ENCODE results near the gene DGCR6L. TPM values are rescaled to one million over a fixed set of nuclear protein-coding genes. Genes with fewer than 3 reads are reported as not detected.
"Not testable (repeated sequence)": the region's sequence is repeated elsewhere in the genome, so short reads cannot be mapped to it uniquely, and the experiment has no call there.

DGCR6L gene
- total RNA-seq, 1 donor from 2014 or later = 35.8 TPM

GRCh38 chr22:20285473-20286311 is 34.2 kb downstream of the DGCR6L start:
- peak; percentile 78 for TF ChIP-seq CTCF (IDR thresholded peaks at IDR 0.05)

GRCh38 chr22:20284471-20285086 is 35.3 kb downstream of the DGCR6L start:
- ATAC-seq (no peak), DNase-seq (no peak)
- TF ChIP-seq CTCF (IDR thresholded peaks at IDR 0.05) = no peak
- Histone ChIP-seq H3K4me1 (no peaks in the 10 kb centered on the region), H3K4me3 (no peak overlapping the region), H3K36me3 (no peaks in the 10 kb centered on the region), H3K27ac (no peak overlapping the region), H3K27me3 (no peaks in the 10 kb centered on the region), H3K9me3 (no peaks in the 10 kb centered on the region)
- intact Hi-C loops (cut with DNase I) = loop anchor here (5.0 kb wide), 1 partner anchor 127 kb away; no protein-coding TSS in a partner anchor

More at GRCh38 chr22:20285473-20286311, 34.2 kb downstream of the DGCR6L start:
- not testable (repeated sequence) for H3K4me3 ChIP-seq, H3K4me1 ChIP-seq, H3K9me3 ChIP-seq, H3K27ac ChIP-seq, H3K36me3 ChIP-seq, H3K27me3 ChIP-seq
- DNase-seq (peak; percentile 85), ATAC-seq (peak; percentile 90)
- intact Hi-C loops (cut with DNase I) = loop anchor here (5.0 kb wide), 1 partner anchor 128 kb away; no protein-coding TSS in a partner anchor

- no peaks in the 10 kb centered on the region for H3K27me3 ChIP-seq
- H3K4me1 ChIP-seq = no peaks in the 10 kb centered on the region
- no peaks in the 10 kb centered on the region for H3K36me3 ChIP-seq
- H3K27ac ChIP-seq = no peak overlapping the region
- intact Hi-C loops (cut with DNase I) = no loop called here
- TF ChIP-seq CTCF (IDR thresholded peaks at IDR 0.05) = no peak
- no peak for DNase-seq
- H3K4me3 ChIP-seq = no peak overlapping the region
- H3K9me3 ChIP-seq = no peaks in the 10 kb centered on the region
- ATAC-seq = no peak
Observed at GRCh38 chr22:20283674-20284066, 36.2 kb downstream of the DGCR6L start.

- TF ChIP-seq CTCF (IDR thresholded peaks at IDR 0.05) = no peak
- no peaks in the 10 kb centered on the region for H3K36me3 ChIP-seq
- no peaks in the 10 kb centered on the region for H3K27me3 ChIP-seq
- H3K9me3 ChIP-seq = no peaks in the 10 kb centered on the region
- H3K4me3 ChIP-seq = no peak overlapping the region
- H3K4me1 ChIP-seq = no peaks in the 10 kb centered on the region
- no peak for ATAC-seq
- DNase-seq = no peak
- H3K27ac ChIP-seq = no peak overlapping the region
- intact Hi-C loops (cut with DNase I) = no loop called here
Observed at GRCh38 chr22:20282901-20283673, 36.8 kb downstream of the DGCR6L start.

- DNase-seq (no peak), ATAC-seq (no peak)
- intact Hi-C loops (cut with DNase I) = no loop called here
- H3K4me1 ChIP-seq = no peaks in the 10 kb centered on the region
- no peaks in the 10 kb centered on the region for H3K36me3 ChIP-seq
- H3K4me3 ChIP-seq = no peak overlapping the region
- no peak overlapping the region for H3K27ac ChIP-seq
- H3K27me3 ChIP-seq = no peaks in the 10 kb centered on the region
- TF ChIP-seq CTCF (IDR thresholded peaks at IDR 0.05) = no peak
- no peaks in the 10 kb centered on the region for H3K9me3 ChIP-seq
Observed at GRCh38 chr22:20281891-20282290, 38.0 kb downstream of the DGCR6L start.

GRCh38 chr22:20281473-20281872 is 38.4 kb downstream of the DGCR6L start:
- H3K36me3 ChIP-seq; ATAC-seq; H3K4me1 ChIP-seq; H3K9me3 ChIP-seq; DNase-seq; H3K27ac ChIP-seq; H3K4me3 ChIP-seq; intact Hi-C loops (cut with DNase I); H3K27me3 ChIP-seq: not testable (repeated sequence)

Data from upper lobe of right lung (tissue), 1 donor.